Activated T-helper 17 cell treated with anti-CD3 and anti-CD28 coated beads, Interleukin-2, amount 50 U/mL, for 72 hours (primary cell): ENCODE data around the gene MAB21L2. TPM values are rescaled to one million over a fixed set of nuclear protein-coding genes. Genes with fewer than 3 reads are reported as not detected.

Experiments used
- ATAC-seq: fragments of 150-1000 bp; cut with Tn5 transposase; replicated peaks from 2 replicates; pipeline ENCODE4 v1.10.0; 2021; ENCODE audit warnings: mild to moderate bottlenecking, moderate library complexity
- H3K27ac Mint-ChIP-seq: one replicate; pipeline ENCODE4 v1.8.0; 2022; ENCODE audit warnings: mixed read lengths
- H3K27me3 Mint-ChIP-seq: one replicate; pipeline ENCODE4 v1.8.0; 2022; ENCODE audit warnings: mixed read lengths
- H3K36me3 Mint-ChIP-seq: one replicate; pipeline ENCODE4 v1.8.0; 2022; ENCODE audit warnings: low read depth, mild to moderate bottlenecking, mixed read lengths
- H3K4me1 Mint-ChIP-seq: one replicate; pipeline ENCODE4 v1.8.0; 2022; ENCODE audit warnings: mixed read lengths
- H3K4me3 Mint-ChIP-seq: one replicate; pipeline ENCODE4 v1.8.0; 2022; ENCODE audit warnings: mild to moderate bottlenecking, mixed read lengths
- H3K9me3 Mint-ChIP-seq: one replicate; pipeline ENCODE4 v1.8.0; 2022; ENCODE audit warnings: mixed read lengths
- total RNA-seq, 2 donors: library from RNA; stranded (reverse); gene quantifications; one replicate each; pipeline ENCODE4 v1.2.3, GENCODE V29; 2022

MAB21L2 gene
- total RNA-seq, 2 donors from 2014 or later = not detected

DNA sequence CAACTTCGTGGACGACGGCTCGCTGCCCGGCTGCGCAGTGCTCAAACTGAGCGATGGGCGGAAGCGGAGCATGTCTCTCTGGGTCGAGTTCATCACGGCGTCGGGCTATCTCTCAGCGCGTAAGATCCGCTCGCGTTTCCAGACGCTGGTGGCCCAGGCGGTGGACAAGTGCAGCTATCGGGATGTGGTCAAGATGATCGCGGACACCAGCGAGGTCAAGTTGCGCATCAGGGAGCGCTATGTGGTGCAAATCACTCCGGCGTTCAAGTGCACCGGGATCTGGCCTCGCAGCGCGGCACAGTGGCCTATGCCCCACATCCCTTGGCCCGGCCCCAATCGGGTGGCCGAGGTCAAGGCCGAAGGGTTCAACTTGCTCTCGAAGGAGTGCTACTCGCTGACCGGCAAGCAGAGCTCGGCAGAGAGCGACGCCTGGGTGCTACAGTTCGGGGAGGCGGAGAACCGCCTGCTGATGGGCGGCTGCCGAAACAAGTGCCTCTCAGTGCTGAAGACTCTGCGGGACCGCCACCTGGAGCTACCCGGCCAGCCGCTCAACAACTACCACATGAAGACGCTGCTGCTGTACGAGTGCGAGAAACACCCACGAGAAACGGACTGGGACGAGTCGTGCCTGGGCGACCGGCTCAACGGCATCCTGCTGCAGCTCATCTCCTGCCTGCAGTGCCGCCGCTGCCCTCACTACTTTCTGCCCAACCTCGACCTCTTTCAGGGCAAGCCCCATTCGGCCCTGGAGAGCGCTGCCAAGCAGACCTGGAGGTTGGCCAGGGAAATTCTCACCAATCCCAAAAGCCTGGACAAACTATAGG, 1.5 kb downstream of the MAB21L2 start:
- Mint-ChIP-seq H3K4me1 (peaks cover 6% of the 10 kb centered on the region), H3K4me3 (no peak overlapping the region), H3K36me3 (peaks cover 96% of the 10 kb centered on the region), H3K27me3 (no peaks in the 10 kb centered on the region), H3K9me3 (no peaks in the 10 kb centered on the region), H3K27ac (no peak overlapping the region)
- ATAC-seq = no peak

DNA sequence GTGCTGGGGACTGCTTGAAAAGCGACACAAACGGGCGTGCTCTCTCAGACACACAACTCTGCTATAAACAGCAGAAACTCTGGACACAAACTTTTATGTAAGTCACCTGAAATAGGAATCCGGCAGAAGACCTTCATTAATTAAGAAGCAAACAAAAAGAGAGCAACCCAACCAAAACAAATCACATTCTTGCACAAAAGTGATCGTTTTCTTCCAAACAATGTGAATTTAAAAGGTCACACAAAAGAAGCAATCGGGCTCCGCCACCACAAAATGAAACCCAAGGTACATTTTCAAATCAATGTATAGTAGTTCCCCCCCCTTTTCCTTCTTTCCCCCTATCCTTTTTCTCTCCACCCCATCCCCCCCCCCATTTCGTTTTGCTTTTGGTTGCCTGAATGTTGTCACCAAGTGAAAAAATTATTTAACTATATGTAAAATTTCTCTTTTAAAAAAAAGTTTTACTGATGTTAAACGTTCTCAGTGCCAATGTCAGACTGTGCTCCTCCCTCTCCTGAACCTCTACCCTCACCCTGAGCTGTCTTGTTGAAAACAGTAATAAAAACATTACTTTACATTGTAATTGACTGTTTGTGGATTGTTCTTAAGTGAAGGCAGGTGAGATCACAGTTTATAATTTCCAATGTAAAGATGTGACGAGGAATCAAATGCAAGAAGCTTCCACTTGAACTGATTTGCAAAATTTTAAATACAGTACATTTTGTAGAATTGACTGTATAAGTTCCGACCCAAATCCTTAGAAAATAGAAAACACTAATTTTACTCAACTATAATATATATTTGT, 2.4 kb downstream of the MAB21L2 start:
- H3K9me3 Mint-ChIP-seq = no peaks in the 10 kb centered on the region
- peaks cover under 1% of the 10 kb centered on the region for H3K4me1 Mint-ChIP-seq
- H3K27ac Mint-ChIP-seq = no peak overlapping the region
- no peak for ATAC-seq
- no peak overlapping the region for H3K4me3 Mint-ChIP-seq
- H3K36me3 Mint-ChIP-seq = peaks cover 96% of the 10 kb centered on the region
- H3K27me3 Mint-ChIP-seq = no peaks in the 10 kb centered on the region

DNA sequence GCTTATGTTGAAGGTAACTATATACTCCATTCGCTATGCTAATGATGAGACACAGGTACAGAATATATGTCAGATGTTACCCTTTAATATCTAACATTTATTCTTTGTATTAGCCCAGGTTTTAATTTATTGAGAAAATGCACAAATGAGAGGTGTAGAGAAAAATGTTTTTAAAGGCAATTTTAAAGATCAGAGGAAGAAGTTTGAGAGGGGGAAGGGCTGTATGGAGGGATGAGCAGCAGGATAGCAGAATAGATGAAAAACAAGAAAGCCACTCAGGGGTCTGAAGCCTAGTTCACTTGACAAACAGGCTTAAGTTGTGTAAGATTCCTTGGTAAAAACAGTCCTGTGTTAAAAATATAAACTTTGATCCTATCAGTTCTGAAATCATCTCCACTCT, 3.7 kb downstream of the MAB21L2 start:
- Mint-ChIP-seq H3K9me3 (no peaks in the 10 kb centered on the region), H3K4me1 (no peaks in the 10 kb centered on the region), H3K4me3 (no peak overlapping the region), H3K27me3 (no peaks in the 10 kb centered on the region), H3K36me3 (peaks cover 97% of the 10 kb centered on the region), H3K27ac (no peak overlapping the region)
- no peak for ATAC-seq

DNA sequence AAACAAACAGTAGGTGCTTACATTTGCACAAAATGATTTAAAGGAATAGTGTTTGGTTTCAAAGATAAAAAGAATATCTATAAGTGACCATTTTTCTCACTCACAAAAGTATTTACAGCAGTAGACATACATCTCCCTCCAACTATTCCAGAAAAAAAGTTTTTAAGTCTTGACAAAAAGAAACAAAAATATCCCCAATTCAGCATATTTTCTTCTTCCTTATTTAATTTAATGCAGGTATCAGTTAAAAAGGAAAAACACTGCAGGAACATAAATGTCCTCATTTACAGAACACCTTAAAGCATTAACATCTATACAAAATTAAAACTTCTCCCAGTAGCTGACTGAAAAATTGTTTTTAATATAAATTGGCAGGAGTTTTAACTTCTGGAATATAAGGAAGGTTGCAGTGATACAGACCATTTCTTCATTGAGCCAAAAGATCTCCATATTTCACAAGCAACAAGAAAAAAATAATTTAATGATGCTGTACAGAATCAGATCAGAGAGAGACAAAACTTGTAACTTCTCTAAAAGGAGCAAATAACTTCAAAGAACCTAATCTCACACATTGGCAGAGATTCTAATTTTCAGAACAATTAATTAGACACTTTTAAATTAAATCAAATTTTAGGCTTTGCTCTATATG, 4.3 kb downstream of the MAB21L2 start:
- H3K4me3 Mint-ChIP-seq = no peak overlapping the region
- no peak overlapping the region for H3K27ac Mint-ChIP-seq
- H3K4me1 Mint-ChIP-seq = no peaks in the 10 kb centered on the region
- H3K27me3 Mint-ChIP-seq = no peaks in the 10 kb centered on the region
- no peak for ATAC-seq
- no peaks in the 10 kb centered on the region for H3K9me3 Mint-ChIP-seq
- peaks cover 97% of the 10 kb centered on the region for H3K36me3 Mint-ChIP-seq

DNA sequence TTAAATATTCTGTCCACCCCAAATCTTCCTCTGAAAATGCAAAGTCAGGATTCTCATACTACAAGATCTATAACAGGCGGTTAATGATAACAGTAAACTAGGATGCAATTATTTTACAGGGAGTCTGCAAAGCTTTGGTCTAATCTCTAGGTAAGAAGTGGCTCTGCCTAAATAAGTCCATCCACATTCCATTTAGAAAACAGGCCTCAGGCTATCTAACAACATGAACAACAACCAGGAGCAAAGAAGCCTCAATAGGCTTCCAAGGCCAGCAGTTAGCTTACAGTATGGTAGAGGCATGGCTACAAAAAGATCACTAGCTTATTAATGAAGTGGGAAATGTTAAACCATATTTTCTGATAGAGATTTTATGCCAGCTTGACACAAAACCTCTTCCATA, 6.4 kb downstream of the MAB21L2 start:
- no peak overlapping the region for H3K27ac Mint-ChIP-seq
- peaks cover 82% of the 10 kb centered on the region for H3K36me3 Mint-ChIP-seq
- no peak for ATAC-seq
- H3K4me1 Mint-ChIP-seq = no peaks in the 10 kb centered on the region
- H3K9me3 Mint-ChIP-seq = no peaks in the 10 kb centered on the region
- no peak overlapping the region for H3K4me3 Mint-ChIP-seq
- no peaks in the 10 kb centered on the region for H3K27me3 Mint-ChIP-seq

DNA sequence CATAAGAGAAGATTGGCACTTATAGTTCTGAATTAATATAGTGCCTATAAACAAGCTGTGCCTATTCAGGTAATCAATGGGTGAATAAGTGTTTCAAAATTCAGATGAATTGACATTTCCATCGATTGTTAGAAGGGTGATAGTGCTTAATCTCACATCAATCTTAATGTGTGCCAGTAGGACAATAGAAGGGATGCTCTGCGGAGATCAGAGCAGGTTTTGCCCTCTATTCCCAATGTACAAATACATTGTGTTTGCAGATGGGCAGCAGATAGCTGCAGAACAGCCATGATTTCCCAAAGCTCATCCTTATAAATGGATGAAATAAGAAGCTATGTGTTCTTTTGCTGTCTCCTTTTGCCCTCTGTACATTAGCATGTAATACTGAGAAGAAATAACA, 7.2 kb downstream of the MAB21L2 start:
- no peaks in the 10 kb centered on the region for H3K27me3 Mint-ChIP-seq
- no peak overlapping the region for H3K27ac Mint-ChIP-seq
- H3K4me1 Mint-ChIP-seq = no peaks in the 10 kb centered on the region
- H3K4me3 Mint-ChIP-seq = no peak overlapping the region
- H3K9me3 Mint-ChIP-seq = no peaks in the 10 kb centered on the region
- no peak for ATAC-seq
- H3K36me3 Mint-ChIP-seq = peaks cover 73% of the 10 kb centered on the region

DNA sequence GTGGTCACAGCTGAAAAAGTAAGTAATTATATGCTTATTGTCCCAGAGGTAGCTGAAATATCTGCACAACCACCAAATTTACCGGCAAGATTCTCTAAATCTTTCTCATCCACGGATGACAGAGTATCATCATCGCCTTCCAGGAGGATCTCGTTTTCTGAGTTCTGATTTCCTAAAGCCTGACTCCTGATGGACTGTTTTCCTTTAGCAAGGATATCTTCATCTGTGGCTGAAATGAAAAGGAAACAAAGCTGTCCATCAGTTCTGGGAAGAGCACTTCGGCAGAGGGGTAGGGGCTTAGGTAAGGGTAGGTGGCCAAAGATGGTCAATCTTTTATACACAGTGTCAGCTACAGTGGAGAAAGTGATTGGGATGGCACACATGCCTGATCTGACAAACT, 8.7 kb downstream of the MAB21L2 start:
- no peaks in the 10 kb centered on the region for H3K9me3 Mint-ChIP-seq
- H3K4me1 Mint-ChIP-seq = no peaks in the 10 kb centered on the region
- peak overlapping the region; percentile 52 for H3K27ac Mint-ChIP-seq
- H3K36me3 Mint-ChIP-seq = peaks cover 60% of the 10 kb centered on the region
- H3K27me3 Mint-ChIP-seq = no peaks in the 10 kb centered on the region
- H3K4me3 Mint-ChIP-seq = no peak overlapping the region
- no peak for ATAC-seq

DNA sequence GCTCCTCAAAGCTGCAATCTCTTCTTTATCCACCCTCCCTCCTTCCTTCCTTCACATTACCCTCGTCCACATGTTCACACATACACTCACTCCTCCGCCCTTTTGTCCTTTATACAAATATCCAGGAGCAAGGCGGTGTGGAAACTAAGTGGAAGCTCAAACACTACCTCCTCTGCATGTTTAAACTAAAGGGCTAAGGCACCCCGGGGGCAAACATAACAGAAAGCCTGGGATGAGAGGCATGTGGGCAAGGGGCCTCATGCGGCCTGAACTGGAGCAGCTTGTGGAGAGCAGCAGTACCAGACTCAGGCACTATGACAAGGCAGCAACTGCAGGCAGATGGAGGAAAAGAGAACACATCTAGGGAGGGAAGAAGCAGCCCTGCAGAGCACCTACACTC, 9.5 kb downstream of the MAB21L2 start:
- Mint-ChIP-seq H3K27ac (no peak overlapping the region), H3K4me1 (no peaks in the 10 kb centered on the region), H3K4me3 (no peak overlapping the region), H3K9me3 (no peaks in the 10 kb centered on the region), H3K36me3 (peaks cover 52% of the 10 kb centered on the region), H3K27me3 (no peaks in the 10 kb centered on the region)
- no peak for ATAC-seq

DNA sequence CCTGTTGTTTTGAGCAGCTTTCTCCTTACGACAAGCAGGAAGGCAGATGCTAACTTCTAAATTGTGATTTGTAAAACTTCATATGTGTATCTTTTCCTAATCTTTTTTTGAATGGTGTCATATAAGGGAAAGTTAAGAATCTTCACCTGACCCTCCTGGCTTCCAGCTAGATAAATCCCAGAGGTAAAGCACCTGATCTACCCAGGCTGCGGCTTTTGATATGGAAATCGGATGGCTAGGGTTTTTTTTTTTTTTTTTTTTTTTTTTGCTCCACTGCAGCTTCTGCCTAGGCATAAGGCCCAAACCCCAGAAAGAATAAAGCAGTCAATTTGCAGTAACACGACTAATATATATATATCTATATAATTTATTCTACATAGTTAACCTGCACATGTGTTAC, 10.0 kb downstream of the MAB21L2 start:
- ATAC-seq = no peak
- Mint-ChIP-seq H3K27ac (no peak overlapping the region), H3K4me3 (no peak overlapping the region)

DNA sequence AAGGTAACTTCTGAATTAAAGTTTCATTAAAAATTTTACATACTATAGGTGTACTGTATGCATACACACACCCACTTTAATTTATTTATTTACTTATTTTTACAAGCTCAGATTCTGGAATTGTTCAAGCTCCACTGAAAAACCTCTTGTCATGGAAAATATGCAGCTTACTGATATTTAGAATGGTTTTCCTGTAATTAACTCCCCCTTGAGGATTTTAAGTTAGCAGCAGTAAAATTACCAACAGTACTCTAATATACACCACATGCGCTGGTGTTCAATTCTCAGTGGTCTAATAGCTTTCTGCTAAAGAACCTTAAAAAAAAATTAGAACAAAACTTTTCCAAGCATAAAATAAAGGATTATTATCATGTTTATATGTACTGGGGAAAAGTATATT, 12.0 kb downstream of the MAB21L2 start:
- Mint-ChIP-seq H3K4me3 (no peak overlapping the region), H3K9me3 (no peaks in the 10 kb centered on the region), H3K4me1 (no peaks in the 10 kb centered on the region), H3K27me3 (no peaks in the 10 kb centered on the region), H3K36me3 (peaks cover 46% of the 10 kb centered on the region), H3K27ac (no peak overlapping the region)
- ATAC-seq = no peak

More for the DNA sequence above, 10.0 kb downstream of the MAB21L2 start:
- peaks cover 48% of the 10 kb centered on the region for H3K36me3 Mint-ChIP-seq
- H3K9me3 Mint-ChIP-seq = no peaks in the 10 kb centered on the region
- H3K4me1 Mint-ChIP-seq = no peaks in the 10 kb centered on the region
- no peaks in the 10 kb centered on the region for H3K27me3 Mint-ChIP-seq

DNA sequence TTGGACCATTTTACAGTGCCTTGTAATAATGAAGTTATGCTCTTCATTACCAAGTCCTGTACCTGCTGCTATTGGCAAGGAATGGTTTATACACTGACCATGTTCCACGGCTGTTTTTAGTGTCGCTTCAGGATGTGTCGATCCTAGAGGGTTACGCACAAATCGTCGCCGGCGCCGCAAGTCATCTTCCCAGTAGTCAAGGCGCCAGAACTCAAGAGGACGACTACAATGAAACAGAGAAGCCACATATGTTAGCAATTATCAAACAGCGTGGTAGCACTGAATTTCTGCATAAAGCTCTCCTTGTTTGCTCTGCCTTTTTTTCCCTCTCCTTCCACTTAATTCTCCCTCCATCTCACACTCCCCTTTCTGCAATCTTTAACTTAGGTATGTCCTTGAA, 17.0 kb downstream of the MAB21L2 start:
- H3K36me3 Mint-ChIP-seq = peaks cover 24% of the 10 kb centered on the region
- no peak overlapping the region for H3K27ac Mint-ChIP-seq
- no peaks in the 10 kb centered on the region for H3K27me3 Mint-ChIP-seq
- no peaks in the 10 kb centered on the region for H3K9me3 Mint-ChIP-seq
- no peaks in the 10 kb centered on the region for H3K4me1 Mint-ChIP-seq
- no peak for ATAC-seq
- H3K4me3 Mint-ChIP-seq = no peak overlapping the region

DNA sequence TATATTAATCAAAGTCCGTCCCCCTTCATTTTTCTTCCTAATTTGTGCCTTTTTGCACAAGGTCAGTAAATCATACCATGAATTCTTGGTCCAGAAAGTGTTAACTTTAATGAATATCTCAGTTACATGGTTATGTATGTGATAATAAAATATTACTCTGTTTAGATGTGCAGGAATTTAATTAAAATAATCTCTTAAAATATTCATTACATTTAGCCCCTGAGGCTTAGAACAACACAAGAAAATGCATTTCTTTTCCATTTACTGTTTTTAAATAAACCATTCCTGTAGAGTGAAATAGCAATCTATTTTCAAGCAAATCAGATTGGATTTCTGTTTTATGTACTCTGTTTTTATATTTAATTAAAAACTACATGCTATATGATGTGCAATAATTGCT, 17.6 kb downstream of the MAB21L2 start:
- Mint-ChIP-seq H3K4me1 (no peaks in the 10 kb centered on the region), H3K36me3 (peaks cover 24% of the 10 kb centered on the region), H3K4me3 (no peak overlapping the region), H3K27ac (no peak overlapping the region), H3K9me3 (no peaks in the 10 kb centered on the region), H3K27me3 (no peaks in the 10 kb centered on the region)
- no peak for ATAC-seq

DNA sequence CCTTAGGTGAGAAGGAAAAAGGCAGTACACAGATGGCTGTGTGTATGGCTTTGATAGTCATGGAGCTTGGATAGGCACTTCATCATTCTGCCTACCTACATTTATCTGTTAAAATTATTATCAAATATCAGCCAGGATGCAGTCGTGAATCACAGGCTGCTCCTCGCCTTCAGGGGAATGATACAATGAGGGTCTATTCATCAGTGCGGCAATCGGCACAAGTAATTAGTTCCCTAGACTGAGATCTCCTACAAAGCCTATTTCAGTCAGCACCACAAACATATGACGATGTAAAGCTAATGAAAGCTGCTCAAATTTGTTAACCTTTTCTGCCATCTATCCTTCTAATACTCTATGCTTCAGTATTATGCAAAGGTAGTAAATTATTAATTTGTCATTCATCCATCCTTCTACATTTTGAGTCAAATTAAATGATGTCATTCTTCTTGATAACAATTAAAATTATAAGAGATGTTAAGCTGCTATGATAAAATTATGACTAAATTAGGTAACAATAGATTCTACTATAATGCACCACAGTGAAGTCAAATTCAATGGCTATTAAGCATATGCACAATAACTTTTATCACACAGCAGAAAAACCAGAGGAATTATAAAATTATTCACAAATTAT, 19.0 kb downstream of the MAB21L2 start:
- Mint-ChIP-seq H3K9me3 (no peaks in the 10 kb centered on the region), H3K36me3 (peaks cover 24% of the 10 kb centered on the region), H3K27me3 (no peaks in the 10 kb centered on the region), H3K27ac (no peak overlapping the region), H3K4me3 (no peak overlapping the region), H3K4me1 (no peaks in the 10 kb centered on the region)
- no peak for ATAC-seq

DNA sequence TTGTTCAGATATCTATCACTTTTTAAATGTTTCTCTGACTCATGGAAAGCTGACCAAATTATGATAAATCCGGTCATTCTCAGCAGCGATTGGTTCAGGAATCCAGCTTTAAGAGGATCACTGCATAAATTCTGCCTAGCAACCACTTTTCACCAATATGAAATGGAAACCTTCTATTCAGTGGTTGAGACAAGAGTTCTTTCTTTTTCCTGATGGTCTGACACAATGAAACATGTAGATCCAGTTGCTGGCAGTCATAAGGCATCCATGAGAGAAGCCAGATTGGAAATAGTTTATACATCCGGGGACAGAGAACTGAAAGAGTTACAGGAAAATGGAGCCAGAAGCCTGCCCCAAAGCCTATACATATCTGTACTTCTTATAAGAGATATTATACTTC, 27.2 kb downstream of the MAB21L2 start:
- no peak for ATAC-seq
- no peaks in the 10 kb centered on the region for H3K4me1 Mint-ChIP-seq
- H3K36me3 Mint-ChIP-seq = peaks cover 9% of the 10 kb centered on the region
- peak overlapping the region; percentile 2 for H3K27ac Mint-ChIP-seq
- H3K9me3 Mint-ChIP-seq = no peaks in the 10 kb centered on the region
- H3K4me3 Mint-ChIP-seq = no peak overlapping the region
- H3K27me3 Mint-ChIP-seq = no peaks in the 10 kb centered on the region
